GM13976 (cell line): Measurements from ENCODE around the gene A3GALT2.

ENCODE experiments used
- DNase-seq: peaks from one replicate; pipeline ENCODE4 v3.0.0; 2012; ENCODE audit warnings: low spot score
- in situ Hi-C: fragments of 300-500 bp; cut with MboI; formaldehyde crosslinking; loops from one replicate; pipeline ENCODE4 v1.12.0; 2022; ENCODE audit warnings: low sequenced_read_pairs, mixed read lengths, inconsistent platforms; ENCODE audit not compliant: unreplicated experiment
- TF ChIP-seq, protein P1 (sequence below): IDR thresholded peaks from 2 replicates; pipeline ENCODE4 v1.5.1; 2012; ENCODE audit warnings: borderline replicate concordance, mild to moderate bottlenecking; ENCODE audit not compliant: insufficient read depth; ENCODE audit errors: extremely low read depth, missing control alignments, control extremely low read depth

The A3GALT2 gene

GRCh38 chr1:33341190-33341589 lies 20.3 kb upstream of the A3GALT2 start:
- DNase-seq: no peak
- in situ Hi-C loops: no loop called here
- TF ChIP-seq, protein P1, sequence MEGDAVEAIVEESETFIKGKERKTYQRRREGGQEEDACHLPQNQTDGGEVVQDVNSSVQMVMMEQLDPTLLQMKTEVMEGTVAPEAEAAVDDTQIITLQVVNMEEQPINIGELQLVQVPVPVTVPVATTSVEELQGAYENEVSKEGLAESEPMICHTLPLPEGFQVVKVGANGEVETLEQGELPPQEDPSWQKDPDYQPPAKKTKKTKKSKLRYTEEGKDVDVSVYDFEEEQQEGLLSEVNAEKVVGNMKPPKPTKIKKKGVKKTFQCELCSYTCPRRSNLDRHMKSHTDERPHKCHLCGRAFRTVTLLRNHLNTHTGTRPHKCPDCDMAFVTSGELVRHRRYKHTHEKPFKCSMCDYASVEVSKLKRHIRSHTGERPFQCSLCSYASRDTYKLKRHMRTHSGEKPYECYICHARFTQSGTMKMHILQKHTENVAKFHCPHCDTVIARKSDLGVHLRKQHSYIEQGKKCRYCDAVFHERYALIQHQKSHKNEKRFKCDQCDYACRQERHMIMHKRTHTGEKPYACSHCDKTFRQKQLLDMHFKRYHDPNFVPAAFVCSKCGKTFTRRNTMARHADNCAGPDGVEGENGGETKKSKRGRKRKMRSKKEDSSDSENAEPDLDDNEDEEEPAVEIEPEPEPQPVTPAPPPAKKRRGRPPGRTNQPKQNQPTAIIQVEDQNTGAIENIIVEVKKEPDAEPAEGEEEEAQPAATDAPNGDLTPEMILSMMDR: no peak

DNA sequence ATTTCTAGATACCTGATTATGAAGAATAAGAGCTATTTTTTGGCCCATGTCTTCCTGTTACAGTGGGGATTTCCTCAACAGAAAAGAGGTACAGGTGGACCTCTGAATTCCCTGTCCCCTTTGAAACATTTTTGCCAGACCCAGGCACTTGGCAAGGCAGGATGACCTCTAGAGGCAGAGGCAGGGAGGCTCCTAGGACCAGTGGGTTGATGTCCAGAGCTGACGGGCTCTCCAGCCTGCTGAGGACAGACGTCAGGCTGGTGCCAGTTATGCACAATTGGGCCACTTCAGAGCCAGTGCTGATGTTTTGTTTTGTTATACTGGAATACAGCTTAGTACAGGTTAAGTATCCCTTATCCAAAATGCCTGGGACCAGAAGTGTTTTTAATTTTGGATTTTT lies 18.5 kb upstream of the A3GALT2 start:
- in situ Hi-C loops: no loop called here
- TF ChIP-seq, protein P1: no peak

GRCh38 chr1:33338440-33339211 lies 17.7 kb upstream of the A3GALT2 start:
- TF ChIP-seq, protein P1: no peak
- DNase-seq: no peak

More for the DNA sequence above, 18.5 kb upstream of the A3GALT2 start:
- no peak for DNase-seq

DNA sequence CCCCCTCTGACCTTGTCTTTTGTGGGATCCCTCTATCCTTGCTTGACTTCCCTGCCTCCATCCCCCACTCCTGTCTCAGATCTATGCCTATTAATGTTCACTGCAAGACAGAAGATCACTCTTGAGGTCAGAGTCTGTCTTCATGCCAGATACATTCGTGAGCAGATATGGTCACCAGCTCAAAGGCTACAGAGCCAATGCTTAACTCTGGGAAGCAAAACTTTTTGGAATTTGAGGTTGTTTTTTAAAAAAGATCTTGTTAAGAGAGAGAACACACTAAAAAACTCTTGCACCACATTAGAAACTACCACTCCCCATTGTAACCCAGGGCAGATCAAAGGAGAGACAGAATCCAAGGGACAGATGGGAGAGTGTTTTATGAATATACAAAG lies 17.1 kb upstream of the A3GALT2 start:
- DNase-seq: no peak
- in situ Hi-C loops: no loop called here
- TF ChIP-seq, protein P1: no peak

More at GRCh38 chr1:33338440-33339211, 17.7 kb upstream of the A3GALT2 start:
- in situ Hi-C loops: no loop called here

GRCh38 chr1:33337441-33337840 lies 16.5 kb upstream of the A3GALT2 start:
- no peak for DNase-seq
- TF ChIP-seq, protein P1: no peak
- in situ Hi-C loops: no loop called here

GRCh38 chr1:33336580-33336979 lies 15.7 kb upstream of the A3GALT2 start:
- no peak for DNase-seq
- in situ Hi-C loops: no loop called here
- TF ChIP-seq, protein P1: no peak

GRCh38 chr1:33335020-33335419 lies 14.1 kb upstream of the A3GALT2 start:
- DNase-seq: no peak
- TF ChIP-seq, protein P1: no peak
- in situ Hi-C loops: no loop called here
